GM12801 (cell line): ENCODE data around the gene MIEN1.

Experiments
- TF ChIP-seq, protein P1 (sequence below): IDR thresholded peaks from one replicate; pipeline ENCODE4 v1.5.1; 2011; ENCODE audit warnings: control low read depth; ENCODE audit not compliant: insufficient read length; ENCODE audit errors: extremely low read depth

The MIEN1 gene

DNA sequence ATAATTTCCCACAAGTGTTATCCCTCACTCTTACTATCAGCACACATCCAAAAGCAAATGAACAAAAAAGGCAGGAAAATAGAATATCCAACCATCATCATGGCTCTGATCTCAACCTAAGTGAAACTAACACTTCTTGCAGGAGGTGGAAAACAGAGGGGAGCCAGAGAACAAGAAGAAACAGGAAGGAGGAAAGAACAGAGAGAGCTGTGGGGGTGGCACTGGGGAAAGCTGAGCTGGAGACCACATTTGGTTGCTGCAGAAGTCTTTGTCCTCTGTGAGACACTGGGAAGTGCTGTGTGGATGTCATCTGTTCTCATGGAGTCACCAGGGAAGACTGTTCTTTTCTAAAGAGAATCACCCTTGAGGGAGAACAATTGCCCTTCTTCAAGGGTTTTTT lies 42.1 kb upstream of the MIEN1 start:
- TF ChIP-seq, protein P1, sequence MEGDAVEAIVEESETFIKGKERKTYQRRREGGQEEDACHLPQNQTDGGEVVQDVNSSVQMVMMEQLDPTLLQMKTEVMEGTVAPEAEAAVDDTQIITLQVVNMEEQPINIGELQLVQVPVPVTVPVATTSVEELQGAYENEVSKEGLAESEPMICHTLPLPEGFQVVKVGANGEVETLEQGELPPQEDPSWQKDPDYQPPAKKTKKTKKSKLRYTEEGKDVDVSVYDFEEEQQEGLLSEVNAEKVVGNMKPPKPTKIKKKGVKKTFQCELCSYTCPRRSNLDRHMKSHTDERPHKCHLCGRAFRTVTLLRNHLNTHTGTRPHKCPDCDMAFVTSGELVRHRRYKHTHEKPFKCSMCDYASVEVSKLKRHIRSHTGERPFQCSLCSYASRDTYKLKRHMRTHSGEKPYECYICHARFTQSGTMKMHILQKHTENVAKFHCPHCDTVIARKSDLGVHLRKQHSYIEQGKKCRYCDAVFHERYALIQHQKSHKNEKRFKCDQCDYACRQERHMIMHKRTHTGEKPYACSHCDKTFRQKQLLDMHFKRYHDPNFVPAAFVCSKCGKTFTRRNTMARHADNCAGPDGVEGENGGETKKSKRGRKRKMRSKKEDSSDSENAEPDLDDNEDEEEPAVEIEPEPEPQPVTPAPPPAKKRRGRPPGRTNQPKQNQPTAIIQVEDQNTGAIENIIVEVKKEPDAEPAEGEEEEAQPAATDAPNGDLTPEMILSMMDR, result no peak

DNA sequence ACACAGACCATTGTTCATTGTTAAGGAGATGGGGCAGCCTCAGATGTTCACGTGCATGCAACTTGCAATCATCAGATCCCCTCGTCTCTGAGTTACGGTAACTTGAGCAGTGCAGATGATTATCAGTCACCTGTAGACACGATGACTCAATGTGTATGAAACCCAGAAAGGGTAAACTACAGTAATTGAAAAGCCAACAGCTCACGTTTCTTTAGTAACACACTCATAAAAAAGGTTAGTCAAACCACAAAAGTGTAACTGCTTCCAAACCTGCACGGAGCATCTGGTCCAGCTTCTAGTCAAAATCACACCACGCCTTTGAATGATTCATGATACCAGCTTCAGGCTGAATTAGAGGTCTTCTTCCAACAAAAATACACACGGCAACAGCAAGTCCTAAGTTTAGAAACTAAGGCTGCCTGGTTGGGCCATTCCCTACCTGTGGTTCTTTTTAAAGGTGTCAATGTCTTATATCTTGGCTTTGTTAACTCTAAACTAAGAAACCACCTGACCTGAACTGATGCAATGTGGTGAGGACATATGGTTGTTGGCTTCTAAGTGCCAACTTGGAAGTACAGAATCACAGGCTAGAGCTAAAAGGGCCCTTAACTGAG lies 39.7 kb upstream of the MIEN1 start:
- TF ChIP-seq, protein P1, result no peak

DNA sequence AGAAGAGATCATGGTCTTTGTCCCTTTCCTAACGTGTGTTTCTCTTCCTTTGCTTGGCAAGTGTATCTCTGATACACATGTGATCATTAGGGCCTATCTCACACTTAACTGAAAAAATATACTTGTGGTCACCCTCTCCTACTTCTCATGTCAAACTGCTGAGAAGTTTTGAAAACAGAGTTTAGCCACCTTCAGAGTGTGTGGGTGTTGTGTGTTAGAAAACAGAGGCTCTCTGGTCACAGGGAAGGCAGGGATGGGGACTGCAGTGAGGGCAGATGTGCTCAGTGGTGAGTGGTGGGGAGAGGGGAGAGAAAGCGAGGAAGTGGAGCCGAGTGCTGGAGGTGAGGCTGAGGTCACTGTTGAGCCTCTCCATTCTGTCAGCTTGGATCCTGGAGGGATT lies 36.8 kb upstream of the MIEN1 start:
- TF ChIP-seq, protein P1, result no peak

DNA sequence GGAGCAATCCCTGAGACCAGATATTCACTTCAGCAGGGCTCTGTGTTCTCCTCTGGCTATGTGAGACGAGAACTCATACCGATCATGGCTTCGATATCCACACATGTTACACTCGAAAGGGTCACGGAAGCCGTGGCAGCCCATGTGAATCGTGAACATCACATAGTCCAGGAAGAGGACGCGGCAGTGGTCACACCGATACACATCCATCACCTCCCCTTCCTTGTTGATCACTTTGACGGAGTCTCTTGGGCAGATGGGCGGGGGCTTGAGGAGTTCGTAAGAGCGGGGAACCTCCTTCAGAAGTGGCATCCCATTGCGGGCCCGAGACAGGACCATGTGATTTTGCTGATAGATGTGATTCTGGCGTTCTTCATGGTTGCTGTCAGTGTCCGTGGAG lies 35.4 kb upstream of the MIEN1 start:
- TF ChIP-seq, protein P1, result no peak

DNA sequence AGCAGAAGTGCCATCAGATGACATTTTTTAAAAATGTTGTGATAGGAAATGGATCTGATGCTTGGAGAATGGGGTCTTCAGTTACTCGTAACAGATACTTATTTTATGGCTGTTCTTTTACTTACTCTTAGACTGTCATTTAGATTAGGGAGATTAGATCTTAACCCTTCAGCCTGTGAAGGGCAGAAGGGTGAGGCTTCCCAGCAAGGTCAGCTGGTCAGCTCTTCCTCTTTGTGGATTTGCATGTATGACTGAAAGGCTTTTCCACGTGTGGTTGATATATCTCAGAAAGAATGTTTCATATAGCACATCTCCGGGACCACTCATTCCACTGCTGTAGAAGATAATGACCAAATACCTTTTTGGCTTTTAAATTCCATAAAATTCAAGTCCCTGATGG lies 34.8 kb upstream of the MIEN1 start:
- TF ChIP-seq, protein P1, result no peak

DNA sequence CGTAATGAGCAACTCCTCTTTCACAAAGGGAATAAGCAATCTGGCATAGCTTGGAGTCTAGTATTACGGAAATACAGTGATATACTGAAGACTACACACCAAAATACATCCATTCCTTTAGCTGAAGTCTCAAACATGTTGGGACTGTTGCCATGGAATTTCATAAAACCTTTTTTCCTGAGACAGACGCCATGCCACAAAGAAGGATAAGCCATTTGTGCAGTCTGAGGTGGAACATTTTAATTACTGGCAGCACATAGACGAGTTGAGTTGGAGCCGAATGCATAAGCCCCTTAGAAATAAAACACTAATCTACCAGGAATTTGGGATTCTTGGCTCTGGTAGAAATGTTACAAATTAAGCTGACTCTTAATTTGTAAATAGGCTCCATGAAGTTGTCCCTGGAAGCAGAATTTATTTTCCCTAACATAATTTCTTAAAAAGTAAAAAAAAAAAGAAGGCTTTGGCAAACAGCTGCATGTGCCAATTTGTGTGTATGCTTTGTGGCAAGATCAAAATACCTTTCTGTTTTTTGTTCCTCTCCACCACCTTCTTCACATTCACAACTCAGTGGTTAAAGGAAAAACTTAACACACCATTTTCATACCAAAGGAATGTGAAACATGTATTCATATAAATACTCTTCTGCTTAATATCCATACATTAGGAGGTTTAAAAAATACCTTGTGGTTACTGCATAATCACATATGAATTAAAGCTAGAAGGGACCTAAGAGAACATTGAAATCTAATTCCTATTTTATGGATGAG lies 32.9 kb upstream of the MIEN1 start:
- TF ChIP-seq, protein P1, result no peak

DNA sequence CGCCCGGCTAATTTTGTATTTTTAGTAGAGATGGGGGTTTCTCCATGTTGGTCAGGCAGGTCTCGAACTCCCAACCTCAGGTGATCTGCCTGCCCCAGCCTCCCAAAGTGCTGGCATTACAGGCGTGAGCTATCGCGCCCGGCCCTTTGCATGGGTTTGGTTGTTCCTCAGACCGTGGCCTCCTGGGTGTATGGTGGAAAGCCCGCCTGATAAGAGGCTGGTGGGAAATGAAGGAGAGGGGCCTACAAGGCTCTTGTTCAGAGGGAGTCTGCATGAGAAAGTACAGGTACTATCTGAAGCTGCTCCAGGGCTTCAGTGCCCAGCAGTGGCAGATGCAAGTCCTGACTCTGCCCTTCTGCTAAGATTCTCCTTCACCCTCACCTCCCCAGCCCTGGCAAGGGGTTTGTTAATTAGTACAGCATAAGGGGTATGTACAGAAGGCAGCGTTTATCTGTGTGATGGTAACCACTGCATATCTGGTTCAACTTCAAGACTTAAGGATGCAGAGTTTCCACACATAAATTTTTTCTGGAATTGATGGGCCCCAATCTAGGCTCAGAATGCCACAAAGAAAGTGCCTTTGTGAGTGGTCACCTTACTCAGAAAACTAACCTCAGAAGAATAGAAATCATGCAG lies 31.6 kb upstream of the MIEN1 start:
- TF ChIP-seq, protein P1, result no peak
